Measurements from ENCODE around the gene SLC38A9.
"Not testable (repeated sequence)": the region's sequence is repeated elsewhere in the genome, so short reads cannot be mapped to it uniquely, and the experiment has no call there.

The SLC38A9 gene

GRCh38 chr5:55701462-55702103 lies 10.5 kb downstream of the SLC38A9 start:
- Histone ChIP-seq H3K9me3 (ENCODE audit: control insufficient read depth, insufficient read depth, low read length) (no peaks in the 10 kb centered on the region), H3K27me3 (ENCODE audit: control insufficient read depth, insufficient read depth, low read length) (no peaks in the 10 kb centered on the region), H3K9ac (ENCODE audit: low read depth, low read length) (no peak overlapping the region), H3K36me3 (ENCODE audit: control insufficient read depth, insufficient read depth, low read length) (no peaks in the 10 kb centered on the region), H3K4me1 (ENCODE audit: control insufficient read depth, insufficient read depth, low read length) (no peaks in the 10 kb centered on the region), H3K4me3 (ENCODE audit: low read depth, low read length) (no peak overlapping the region)

- H3K36me3 ChIP-seq (ENCODE audit: control insufficient read depth, insufficient read depth, low read length): no peaks in the 10 kb centered on the region
- H3K4me3 ChIP-seq (ENCODE audit: low read depth, low read length): no peak overlapping the region
- no peaks in the 10 kb centered on the region for H3K9me3 ChIP-seq (ENCODE audit: control insufficient read depth, insufficient read depth, low read length)
- H3K4me1 ChIP-seq (ENCODE audit: control insufficient read depth, insufficient read depth, low read length): no peaks in the 10 kb centered on the region
- H3K27me3 ChIP-seq (ENCODE audit: control insufficient read depth, insufficient read depth, low read length): no peaks in the 10 kb centered on the region
- no peak overlapping the region for H3K9ac ChIP-seq (ENCODE audit: low read depth, low read length)
Observed at GRCh38 chr5:55700745-55701144, 11.4 kb downstream of the SLC38A9 start.

- H3K27me3 ChIP-seq (ENCODE audit: control insufficient read depth, insufficient read depth, low read length): no peaks in the 10 kb centered on the region
- no peak overlapping the region for H3K4me3 ChIP-seq (ENCODE audit: low read depth, low read length)
- no peak overlapping the region for H3K9ac ChIP-seq (ENCODE audit: low read depth, low read length)
- H3K9me3 ChIP-seq (ENCODE audit: control insufficient read depth, insufficient read depth, low read length): no peaks in the 10 kb centered on the region
- no peaks in the 10 kb centered on the region for H3K4me1 ChIP-seq (ENCODE audit: control insufficient read depth, insufficient read depth, low read length)
- H3K36me3 ChIP-seq (ENCODE audit: control insufficient read depth, insufficient read depth, low read length): no peaks in the 10 kb centered on the region
Observed at GRCh38 chr5:55699041-55699688, 13.0 kb downstream of the SLC38A9 start.

GRCh38 chr5:55696704-55697103 lies 15.4 kb downstream of the SLC38A9 start:
- not testable (repeated sequence) for H3K4me3 ChIP-seq (ENCODE audit: low read depth, low read length); H3K9ac ChIP-seq (ENCODE audit: low read depth, low read length); H3K9me3 ChIP-seq (ENCODE audit: control insufficient read depth, insufficient read depth, low read length); H3K36me3 ChIP-seq (ENCODE audit: control insufficient read depth, insufficient read depth, low read length); H3K4me1 ChIP-seq (ENCODE audit: control insufficient read depth, insufficient read depth, low read length); H3K27me3 ChIP-seq (ENCODE audit: control insufficient read depth, insufficient read depth, low read length)

- Histone ChIP-seq H3K27me3 (ENCODE audit: control insufficient read depth, insufficient read depth, low read length) (no peaks in the 10 kb centered on the region), H3K4me3 (ENCODE audit: low read depth, low read length) (no peak overlapping the region), H3K4me1 (ENCODE audit: control insufficient read depth, insufficient read depth, low read length) (peaks cover 14% of the 10 kb centered on the region)
Observed at GRCh38 chr5:55694152-55694830, 17.8 kb downstream of the SLC38A9 start.

GRCh38 chr5:55692509-55692908 lies 19.6 kb downstream of the SLC38A9 start:
- no peaks in the 10 kb centered on the region for H3K36me3 ChIP-seq (ENCODE audit: control insufficient read depth, insufficient read depth, low read length)
- no peak overlapping the region for H3K9ac ChIP-seq (ENCODE audit: low read depth, low read length)
- no peaks in the 10 kb centered on the region for H3K9me3 ChIP-seq (ENCODE audit: control insufficient read depth, insufficient read depth, low read length)
- no peaks in the 10 kb centered on the region for H3K27me3 ChIP-seq (ENCODE audit: control insufficient read depth, insufficient read depth, low read length)
- no peak overlapping the region for H3K4me3 ChIP-seq (ENCODE audit: low read depth, low read length)
- peaks cover 14% of the 10 kb centered on the region for H3K4me1 ChIP-seq (ENCODE audit: control insufficient read depth, insufficient read depth, low read length)

More at GRCh38 chr5:55694152-55694830, 17.8 kb downstream of the SLC38A9 start:
- Histone ChIP-seq H3K9ac (ENCODE audit: low read depth, low read length) (no peak overlapping the region), H3K36me3 (ENCODE audit: control insufficient read depth, insufficient read depth, low read length) (no peaks in the 10 kb centered on the region), H3K9me3 (ENCODE audit: control insufficient read depth, insufficient read depth, low read length) (no peaks in the 10 kb centered on the region)

- no peak overlapping the region for H3K9ac ChIP-seq (ENCODE audit: low read depth, low read length)
- no peaks in the 10 kb centered on the region for H3K36me3 ChIP-seq (ENCODE audit: control insufficient read depth, insufficient read depth, low read length)
- H3K9me3 ChIP-seq (ENCODE audit: control insufficient read depth, insufficient read depth, low read length): no peaks in the 10 kb centered on the region
- no peaks in the 10 kb centered on the region for H3K27me3 ChIP-seq (ENCODE audit: control insufficient read depth, insufficient read depth, low read length)
- H3K4me1 ChIP-seq (ENCODE audit: control insufficient read depth, insufficient read depth, low read length): peaks cover 14% of the 10 kb centered on the region
- no peak overlapping the region for H3K4me3 ChIP-seq (ENCODE audit: low read depth, low read length)
Observed at GRCh38 chr5:55692106-55692417, 20.1 kb downstream of the SLC38A9 start.

- no peaks in the 10 kb centered on the region for H3K36me3 ChIP-seq (ENCODE audit: control insufficient read depth, insufficient read depth, low read length)
- no peak overlapping the region for H3K9ac ChIP-seq (ENCODE audit: low read depth, low read length)
- H3K4me3 ChIP-seq (ENCODE audit: low read depth, low read length): no peak overlapping the region
- peaks cover 14% of the 10 kb centered on the region for H3K4me1 ChIP-seq (ENCODE audit: control insufficient read depth, insufficient read depth, low read length)
- no peaks in the 10 kb centered on the region for H3K27me3 ChIP-seq (ENCODE audit: control insufficient read depth, insufficient read depth, low read length)
- H3K9me3 ChIP-seq (ENCODE audit: control insufficient read depth, insufficient read depth, low read length): no peaks in the 10 kb centered on the region
Observed at GRCh38 chr5:55691265-55692105, 20.6 kb downstream of the SLC38A9 start.

- H3K27me3 ChIP-seq (ENCODE audit: control insufficient read depth, insufficient read depth, low read length): no peaks in the 10 kb centered on the region
- H3K4me1 ChIP-seq (ENCODE audit: control insufficient read depth, insufficient read depth, low read length): peaks cover 3% of the 10 kb centered on the region
- H3K36me3 ChIP-seq (ENCODE audit: control insufficient read depth, insufficient read depth, low read length): no peaks in the 10 kb centered on the region
- no peak overlapping the region for H3K9ac ChIP-seq (ENCODE audit: low read depth, low read length)
- H3K4me3 ChIP-seq (ENCODE audit: low read depth, low read length): no peak overlapping the region
- no peaks in the 10 kb centered on the region for H3K9me3 ChIP-seq (ENCODE audit: control insufficient read depth, insufficient read depth, low read length)
Observed at GRCh38 chr5:55682071-55682470, 30.1 kb downstream of the SLC38A9 start.

GRCh38 chr5:55681301-55681700 lies 30.8 kb downstream of the SLC38A9 start:
- Histone ChIP-seq H3K4me1 (ENCODE audit: control insufficient read depth, insufficient read depth, low read length) (peaks cover 3% of the 10 kb centered on the region), H3K27me3 (ENCODE audit: control insufficient read depth, insufficient read depth, low read length) (no peaks in the 10 kb centered on the region), H3K9me3 (ENCODE audit: control insufficient read depth, insufficient read depth, low read length) (no peaks in the 10 kb centered on the region), H3K9ac (ENCODE audit: low read depth, low read length) (no peak overlapping the region), H3K36me3 (ENCODE audit: control insufficient read depth, insufficient read depth, low read length) (no peaks in the 10 kb centered on the region), H3K4me3 (ENCODE audit: low read depth, low read length) (no peak overlapping the region)

- Histone ChIP-seq H3K4me3 (ENCODE audit: low read depth, low read length) (no peak overlapping the region), H3K9me3 (ENCODE audit: control insufficient read depth, insufficient read depth, low read length) (no peaks in the 10 kb centered on the region), H3K9ac (ENCODE audit: low read depth, low read length) (no peak overlapping the region)
Observed at GRCh38 chr5:55680353-55680752, 31.8 kb downstream of the SLC38A9 start.

More at GRCh38 chr5:55680353-55680752, 31.8 kb downstream of the SLC38A9 start:
- peaks cover 3% of the 10 kb centered on the region for H3K4me1 ChIP-seq (ENCODE audit: control insufficient read depth, insufficient read depth, low read length)
- no peaks in the 10 kb centered on the region for H3K27me3 ChIP-seq (ENCODE audit: control insufficient read depth, insufficient read depth, low read length)
- no peaks in the 10 kb centered on the region for H3K36me3 ChIP-seq (ENCODE audit: control insufficient read depth, insufficient read depth, low read length)

Measured in iPS-15b (cell line).